A172 (cell line): ENCODE results near the gene GTF3C4. TPM values are rescaled to one million over a fixed set of nuclear protein-coding genes. Genes with fewer than 3 reads are reported as not detected.
A peak's percentile ranks its signal among the peaks of the same experiment; 100 is the strongest.
"Not testable (repeated sequence)": the region's sequence is repeated elsewhere in the genome, so short reads cannot be mapped to it uniquely, and the experiment has no call there.

Source experiments
- DNase-seq: peaks from one replicate; pipeline ENCODE4 v3.0.0-alpha.2; 2015; ENCODE audit warnings: low spot score
- total RNA-seq: library from RNA; depleted of rRNA; stranded (reverse); fragments of >200 nt; shearing (Covaris generic); gene quantifications from 2 replicates; pipeline ENCODE4 v1.2.3, GENCODE V29; 2014

Gene GTF3C4
- total RNA-seq, 1 experiment from 2014 or later, result 30.8 TPM

DNA sequence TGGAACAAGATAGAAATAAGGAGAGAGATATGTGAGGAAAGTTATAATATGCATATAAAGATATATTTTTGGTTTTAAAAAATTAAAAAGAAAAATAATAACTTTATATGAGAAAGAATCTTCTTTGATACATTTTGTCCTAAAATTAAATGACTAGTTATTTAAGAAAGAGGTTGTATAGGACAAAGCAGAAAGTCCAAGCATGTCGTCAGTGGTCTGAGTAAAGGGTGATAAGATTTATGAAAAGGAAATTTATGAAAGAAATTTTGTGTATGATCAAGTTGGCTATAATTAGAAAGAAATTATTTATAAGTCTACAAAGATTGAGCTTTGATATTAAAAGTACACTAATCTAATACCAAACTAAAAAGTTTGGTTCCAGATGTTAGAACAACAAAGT is 32.0 kb downstream of the GTF3C4 start:
- DNase-seq, result no peak

- DNase-seq, result peak; percentile 44
Observed at GRCh38 chr9:132703336-132703735, 33.1 kb downstream of the GTF3C4 start.

DNA sequence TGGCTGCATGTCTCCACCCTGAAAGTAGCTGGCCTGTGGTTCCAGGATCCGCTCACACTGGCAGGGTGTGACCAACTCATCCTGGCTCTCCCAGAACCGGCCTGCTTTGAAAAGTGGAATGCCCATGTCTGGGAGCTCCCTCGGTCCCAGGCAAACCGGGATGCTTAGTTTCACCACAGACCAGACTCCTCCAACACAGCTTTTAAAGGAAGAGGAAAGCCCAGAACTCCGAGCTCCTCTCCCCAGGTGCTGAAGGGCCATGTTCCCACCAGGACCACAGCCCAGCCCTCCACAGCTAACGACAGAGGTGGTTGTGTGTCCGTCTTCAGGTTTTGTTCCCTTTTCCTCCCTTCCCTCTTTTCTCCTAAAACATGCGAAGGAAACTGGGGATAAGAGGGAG is 38.0 kb downstream of the GTF3C4 start:
- no peak for DNase-seq

GRCh38 chr9:132708769-132709430 is 38.6 kb downstream of the GTF3C4 start:
- DNase-seq, result no peak

DNA sequence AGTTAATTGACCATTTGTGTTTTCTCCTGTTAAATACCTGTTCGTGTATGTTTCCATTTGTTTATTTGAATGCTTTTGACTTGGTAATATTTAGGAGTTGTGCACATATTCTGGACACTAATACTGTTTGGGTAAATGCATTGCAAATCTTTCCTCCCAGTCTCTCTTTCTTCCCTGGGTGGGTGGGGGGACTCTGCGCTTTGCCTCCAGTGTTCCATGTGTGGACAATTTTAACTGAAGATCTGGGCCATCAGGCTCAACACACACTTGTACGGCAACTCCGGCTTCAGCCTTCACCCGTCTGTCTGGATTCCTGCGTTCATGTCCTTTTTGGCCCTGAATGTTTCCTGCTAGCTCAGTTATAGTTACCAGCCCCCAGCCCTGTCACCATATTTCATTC is 40.1 kb downstream of the GTF3C4 start:
- DNase-seq, result no peak

DNA sequence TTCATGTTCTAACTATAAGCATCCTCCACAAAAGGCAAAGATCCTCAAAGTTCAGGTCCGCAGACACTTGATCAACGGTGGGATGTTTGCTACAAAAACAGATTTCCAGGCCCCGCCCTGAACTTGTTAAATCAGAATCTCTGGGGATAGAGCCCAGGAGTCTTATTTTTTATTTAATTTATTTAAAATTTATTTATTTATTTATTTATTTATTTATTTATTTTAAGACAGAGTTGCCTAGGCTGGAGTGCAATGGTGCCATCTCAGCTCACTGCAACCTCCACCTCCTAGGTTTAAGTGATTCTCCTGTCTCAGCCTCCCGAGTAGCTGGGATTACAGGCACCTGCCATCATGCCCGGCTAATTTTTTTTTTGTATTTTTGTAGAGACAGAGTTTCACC is 40.9 kb downstream of the GTF3C4 start:
- not testable (repeated sequence) for DNase-seq

DNA sequence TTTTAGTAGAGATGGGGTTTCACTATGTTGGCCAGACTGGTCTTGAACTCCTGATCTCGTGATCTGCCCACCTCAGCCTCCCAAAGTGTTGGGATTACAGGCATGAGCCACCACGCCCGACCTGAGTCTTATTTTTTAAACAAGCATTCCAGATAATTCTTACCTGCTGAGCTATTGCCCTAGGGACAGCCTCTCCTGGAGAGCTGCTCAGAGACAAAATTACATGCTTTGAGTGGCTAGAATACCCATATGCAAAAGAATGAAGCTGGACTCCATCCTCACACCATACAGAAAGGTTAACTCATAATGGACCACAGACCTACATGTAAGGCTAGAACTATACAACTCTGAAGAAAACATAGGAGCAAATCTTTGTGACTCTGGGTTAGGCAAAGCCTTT is 41.6 kb downstream of the GTF3C4 start:
- DNase-seq, result no peak

- DNase-seq, result no peak
Observed at GRCh38 chr9:132712753-132713152, 42.5 kb downstream of the GTF3C4 start.

DNA sequence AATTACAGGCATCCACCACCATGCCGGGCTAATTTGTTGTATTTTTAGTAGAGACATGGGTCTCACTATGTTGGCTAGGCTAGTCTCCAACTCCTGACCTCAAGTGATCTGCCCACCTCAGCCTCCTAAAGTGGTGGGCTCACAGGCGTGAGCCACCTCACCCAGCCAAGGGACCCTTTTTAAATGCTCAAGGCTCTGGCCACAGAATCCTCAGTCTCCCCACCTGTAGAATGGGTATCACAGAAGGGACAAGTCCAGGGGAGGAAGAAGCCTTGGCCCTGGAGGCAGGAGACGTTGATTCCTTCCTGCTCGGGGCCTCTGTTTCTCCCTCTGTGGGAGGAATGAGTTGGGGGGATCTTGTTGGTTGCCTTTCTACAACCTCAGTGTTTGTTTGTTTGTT is 45.7 kb downstream of the GTF3C4 start:
- no peak for DNase-seq

DNA sequence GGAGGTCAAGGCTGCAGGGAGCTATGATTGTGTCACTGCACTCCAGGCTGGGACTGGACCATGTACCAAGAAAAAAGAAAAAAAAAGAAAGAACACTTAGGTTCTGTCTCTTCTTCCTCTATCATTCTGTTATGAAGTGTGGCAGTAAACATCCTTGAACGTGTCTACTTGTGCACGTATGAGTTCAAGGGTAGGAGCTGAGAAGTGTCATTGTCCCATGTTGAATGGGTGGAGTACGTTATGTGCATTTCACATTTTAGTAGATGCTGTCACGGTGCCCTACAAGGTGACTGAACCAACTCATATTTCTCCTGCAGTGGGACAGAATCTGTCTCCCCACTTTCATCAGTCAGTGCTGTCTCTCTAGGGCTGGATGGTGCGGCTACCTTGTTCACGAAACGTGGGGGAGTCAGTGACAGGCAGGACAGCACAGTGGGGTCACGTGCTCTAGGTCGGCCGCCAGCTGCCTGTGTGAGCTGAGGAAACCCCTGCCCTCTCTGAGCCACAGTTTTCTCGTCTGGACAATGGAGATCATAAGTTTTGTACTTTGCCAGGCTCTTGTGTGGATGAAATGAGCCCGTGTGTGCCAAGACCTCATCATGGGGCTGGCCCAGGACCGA is 47.2 kb downstream of the GTF3C4 start:
- DNase-seq, result no peak

- not testable (repeated sequence) for DNase-seq
Observed at GRCh38 chr9:132718381-132718928, 48.2 kb downstream of the GTF3C4 start.

DNA sequence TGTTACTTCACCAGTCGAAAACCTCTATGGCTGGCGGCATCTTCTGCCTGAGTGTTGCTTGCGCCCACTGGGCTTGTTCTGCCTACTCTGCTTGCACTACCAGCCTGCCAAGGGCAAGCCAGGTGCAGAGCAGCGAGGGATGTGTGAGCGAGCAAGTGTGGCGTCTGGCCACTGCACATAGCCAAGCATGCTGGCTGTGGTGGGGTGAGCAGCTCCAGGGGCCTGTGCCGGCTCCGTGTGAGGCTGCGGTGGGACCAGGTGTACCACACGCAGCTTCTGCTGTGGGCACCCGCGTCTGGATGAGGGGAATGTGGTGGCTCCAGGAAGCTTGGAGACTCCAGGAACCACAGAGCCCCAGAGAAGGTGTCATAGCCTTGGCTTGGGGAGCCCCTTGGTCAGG is 51.4 kb downstream of the GTF3C4 start:
- DNase-seq, result no peak

DNA sequence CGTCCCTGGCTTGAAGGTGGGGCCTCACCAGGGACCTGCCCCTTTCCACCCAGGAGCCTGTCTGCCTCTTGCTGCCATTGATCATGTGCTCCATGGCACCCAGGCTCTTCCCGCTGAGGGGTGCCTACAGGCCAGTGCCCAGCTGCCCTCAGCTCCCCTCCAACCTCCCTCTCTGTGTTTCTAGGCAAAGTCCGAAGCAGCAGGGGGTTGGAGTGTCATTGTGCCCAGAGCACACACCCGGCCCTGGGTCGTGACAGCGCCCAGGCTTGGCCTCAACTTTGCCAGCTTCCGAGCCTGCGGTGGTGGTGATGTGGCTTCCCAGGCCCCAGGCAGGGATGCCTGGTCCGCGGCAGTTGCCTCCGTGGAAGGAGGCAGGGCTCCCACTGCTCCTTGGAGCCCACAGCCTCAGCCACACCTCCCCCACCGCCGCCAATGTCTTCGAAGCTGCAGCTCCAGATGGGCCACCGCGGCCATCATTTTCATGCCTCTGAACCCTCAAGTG is 52.4 kb downstream of the GTF3C4 start:
- no peak for DNase-seq

GRCh38 chr9:132723809-132724208 is 53.5 kb downstream of the GTF3C4 start:
- DNase-seq, result no peak

DNA sequence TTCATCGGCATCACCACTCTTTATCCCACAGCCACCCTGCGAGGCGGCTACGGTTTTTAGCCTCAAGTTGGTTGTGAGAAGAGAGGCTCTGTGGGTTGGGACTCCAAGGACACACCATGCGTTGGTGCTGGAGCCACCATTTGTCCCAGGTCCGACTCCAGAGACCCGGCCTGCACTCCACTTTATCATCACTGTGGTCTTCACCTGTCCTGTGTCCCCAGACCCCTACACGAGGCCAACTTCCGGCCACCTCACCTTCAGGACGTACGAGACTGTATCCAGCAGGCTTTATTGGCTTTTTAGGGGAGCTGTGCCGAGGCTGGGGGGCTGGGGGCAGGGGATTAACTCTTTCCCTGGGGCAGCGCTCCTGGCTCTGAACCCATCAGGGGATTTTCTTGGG is 55.0 kb downstream of the GTF3C4 start:
- DNase-seq, result no peak

GRCh38 chr9:132726576-132727130 is 56.4 kb downstream of the GTF3C4 start:
- DNase-seq, result no peak

DNA sequence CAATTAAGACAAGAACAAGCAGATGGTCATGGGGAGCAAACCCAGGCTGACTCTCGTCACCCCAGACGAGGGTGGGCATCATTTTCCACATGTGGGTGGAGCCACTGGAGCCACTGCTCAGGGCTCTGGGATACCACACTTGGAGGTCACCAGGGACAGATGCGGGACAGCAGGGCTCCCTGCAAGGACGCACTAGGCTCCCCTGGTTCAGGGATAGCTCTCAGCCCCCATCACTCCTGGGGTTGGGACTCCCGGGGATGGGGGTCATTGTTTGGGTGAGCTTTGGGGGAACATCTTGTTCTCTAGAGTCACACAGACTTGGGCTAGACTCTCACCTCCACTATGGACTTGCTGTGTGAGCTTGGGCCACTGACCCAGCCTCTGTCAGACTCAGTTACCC is 57.8 kb downstream of the GTF3C4 start:
- no peak for DNase-seq

GRCh38 chr9:132728497-132728896 is 58.2 kb downstream of the GTF3C4 start:
- no peak for DNase-seq

- no peak for DNase-seq
Observed at GRCh38 chr9:132729235-132729890, 59.1 kb downstream of the GTF3C4 start.

DNA sequence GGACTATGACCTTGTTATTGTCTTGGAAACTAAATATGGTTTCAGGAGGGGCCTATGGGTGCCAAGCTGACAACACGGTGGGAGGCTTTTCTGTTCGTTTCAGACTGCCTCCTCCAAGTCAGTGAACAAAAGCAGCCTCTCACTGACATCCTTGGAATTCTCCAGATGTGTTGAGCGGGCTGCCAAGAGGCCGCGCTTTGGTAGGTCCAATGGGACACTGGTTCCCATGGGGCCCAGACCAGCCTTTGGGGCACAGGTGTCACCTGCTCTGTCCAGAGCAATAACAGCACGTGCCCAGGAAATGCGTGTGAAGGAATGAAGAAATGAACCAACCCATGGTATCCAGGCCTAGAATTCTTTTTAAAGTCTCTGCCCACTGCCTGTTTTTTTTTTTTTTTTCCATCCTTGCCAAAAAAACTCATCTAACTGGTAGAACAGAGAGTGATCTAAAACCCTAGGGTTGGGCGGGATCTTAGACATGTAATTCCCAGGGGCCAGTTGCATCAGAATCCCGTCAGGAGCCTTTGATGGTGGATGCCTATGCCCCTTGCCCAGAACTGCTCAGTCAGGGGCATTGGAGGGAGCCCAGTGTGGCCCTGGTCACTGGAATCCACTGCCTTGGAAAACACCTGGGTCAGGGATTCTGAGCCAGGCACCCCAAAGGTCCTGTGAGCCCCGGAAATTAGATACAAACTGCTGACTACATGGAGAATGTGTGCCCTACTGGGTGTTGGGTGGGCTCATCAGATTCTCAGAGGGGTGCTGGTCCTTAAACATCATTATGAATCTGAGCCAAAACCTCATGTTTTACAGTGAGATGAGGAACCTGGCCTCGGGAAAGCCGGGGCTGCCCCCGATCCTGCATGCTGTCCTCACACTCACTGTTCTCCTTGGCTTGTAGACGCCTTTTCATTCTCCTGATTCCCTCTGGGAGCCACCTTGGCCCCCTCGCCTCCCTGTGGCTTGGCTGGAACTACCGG is 60.1 kb downstream of the GTF3C4 start:
- DNase-seq, result no peak

DNA sequence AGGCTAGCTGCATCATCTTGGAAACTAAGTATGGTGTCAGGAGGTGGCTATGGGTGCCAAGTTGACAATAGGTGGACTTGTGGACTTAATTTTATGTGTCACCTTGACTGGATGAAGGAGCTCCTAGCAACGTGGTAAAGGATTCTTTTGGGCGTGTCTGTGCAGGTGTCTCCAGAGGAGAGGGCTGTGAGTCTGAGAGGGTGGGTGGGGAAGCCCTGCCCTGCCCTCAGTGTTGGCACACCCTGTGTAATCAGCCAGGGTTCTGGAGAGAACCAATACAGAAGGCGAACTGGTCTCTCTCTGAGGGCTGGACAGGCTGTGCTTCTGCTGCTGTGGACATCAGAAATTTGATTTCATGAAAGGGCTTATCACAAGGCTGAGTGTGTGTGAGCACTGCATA is 61.0 kb downstream of the GTF3C4 start:
- DNase-seq, result no peak
